Spinal cord (tissue), 10 donors: ENCODE results near the gene NDUFAF8. TPM values are rescaled to one million over a fixed set of nuclear protein-coding genes. Genes with fewer than 3 reads are reported as not detected.

Experiments used
- DNase-seq, 6 donors: peaks; one replicate each; pipeline versions ENCODE4 v3.0.0 to v3.0.0-alpha.2; 2013 to 2015; ENCODE audit warnings: low spot score in 6 of 6, low read depth in 4 of 6
- H3K27ac ChIP-seq: one replicate; pipeline ENCODE4 v1.5.1; 2013; ENCODE audit warnings: low read depth, low read length, control low read depth
- H3K27me3 ChIP-seq: one replicate; pipeline ENCODE4 v1.6.1; 2013; ENCODE audit warnings: low read length; ENCODE audit not compliant: control insufficient read depth, insufficient read depth
- H3K36me3 ChIP-seq: one replicate; pipeline ENCODE4 v1.6.1; 2013; ENCODE audit warnings: low read length; ENCODE audit not compliant: control insufficient read depth, insufficient read depth
- H3K4me1 ChIP-seq: one replicate; pipeline ENCODE4 v1.6.1; 2013; ENCODE audit warnings: low read length; ENCODE audit not compliant: control insufficient read depth, insufficient read depth
- H3K4me3 ChIP-seq: one replicate; pipeline ENCODE4 v1.5.1; 2013; ENCODE audit warnings: low read depth, low read length, control low read depth
- H3K9me3 ChIP-seq: one replicate; pipeline ENCODE4 v1.6.1; 2013; ENCODE audit warnings: low read length; ENCODE audit not compliant: control insufficient read depth, insufficient read depth
- WGBS: methylation state at CpG from one replicate; pipeline ENCODE4 v1.1.5; 2013; ENCODE audit warnings: missing lambda C conversion rate; ENCODE audit not compliant: insufficient coverage; 5-methylcytosine and 5-hydroxymethylcytosine counted together
- long read RNA-seq, 4 donors: transcript quantifications; one replicate each; lab custom pipeline, GENCODE V29; 2026
- polyA plus RNA-seq, 2 donors: library from polyadenylated mRNA; unstranded; fragments of 120-200 nt; gene quantifications; one replicate each; pipeline ENCODE4 v1.2.1, GENCODE V29; 2013; ENCODE audit not compliant: insufficient read length in 2 of 2
- total RNA-seq, 2 donors: library from RNA; depleted of rRNA in 1 of 2; stranded (reverse); fragments of 120-200 nt in 1 of 2; fragments of >200 nt in 1 of 2; gene quantifications; one replicate each; pipeline versions ENCODE4 v1.2.3 to v1.2.4, GENCODE V29; 2013 to 2014
- donor health status: healthy.

The NDUFAF8 gene, protein sequence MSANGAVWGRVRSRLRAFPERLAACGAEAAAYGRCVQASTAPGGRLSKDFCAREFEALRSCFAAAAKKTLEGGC
- total RNA-seq (10 to 100 TPM in 1 of 2 donors, 1 to 10 TPM in 1; 9.4 to 87.6 TPM), polyA plus RNA-seq (10 to 100 TPM; 72.4 to 75.4 TPM)
- long read RNA-seq, donor 1, transcript NDUFAF8-201 (3 exons, 615 nt): major isoform, 66 of 77 reads
- long read RNA-seq, donor 1, partial matches to known transcripts: 10 of 77 reads
- long read RNA-seq, donor 1, other reads (novel, unspliced or antisense): 0 of 77 reads
- long read RNA-seq, donor 2, transcript NDUFAF8-201 (3 exons, 615 nt): major isoform, 31 of 36 reads
- long read RNA-seq, donor 2, partial matches to known transcripts: 5 of 36 reads
- long read RNA-seq, donor 2, other reads (novel, unspliced or antisense): 0 of 36 reads
- long read RNA-seq, donor 3, transcript NDUFAF8-201 (3 exons, 615 nt): major isoform, 37 of 38 reads
- long read RNA-seq, donor 3, partial matches to known transcripts: 0 of 38 reads
- long read RNA-seq, donor 3, other reads (novel, unspliced or antisense): 0 of 38 reads
- long read RNA-seq, donor 4, transcript NDUFAF8-201 (3 exons, 615 nt): major isoform, 64 of 74 reads
- long read RNA-seq, donor 4, partial matches to known transcripts: 10 of 74 reads
- long read RNA-seq, donor 4, other reads (novel, unspliced or antisense): 0 of 74 reads

- under 1% methylated on average over 100 of the region's 100 CpGs for WGBS
- H3K27ac ChIP-seq: no peak within 1 kb of the TSS
- peak within 1 kb of the TSS; percentile 62 for H3K4me3 ChIP-seq
- no peaks in the 10 kb centered on the region for H3K9me3 ChIP-seq
- H3K27me3 ChIP-seq: no peaks in the 10 kb centered on the region
- peak; percentile 97 to 100 (median 100) for DNase-seq
- H3K4me1 ChIP-seq: peaks cover 53% of the 10 kb centered on the region
- peaks cover 62% of the 10 kb centered on the region for H3K36me3 ChIP-seq
These were observed at the start of gene NDUFAF8, which contains the start of gene TEPSIN for GRCh38 chr17:81238815-81239713. Gene NDUFAF8, plus strand, starts transcription at chr17:81239318. Its CDS starts 46 bp downstream, at chr17:81239364. Gene TEPSIN, minus strand, starts transcription at chr17:81239055. Its CDS starts 22 bp downstream, at chr17:81239033.

DNA sequence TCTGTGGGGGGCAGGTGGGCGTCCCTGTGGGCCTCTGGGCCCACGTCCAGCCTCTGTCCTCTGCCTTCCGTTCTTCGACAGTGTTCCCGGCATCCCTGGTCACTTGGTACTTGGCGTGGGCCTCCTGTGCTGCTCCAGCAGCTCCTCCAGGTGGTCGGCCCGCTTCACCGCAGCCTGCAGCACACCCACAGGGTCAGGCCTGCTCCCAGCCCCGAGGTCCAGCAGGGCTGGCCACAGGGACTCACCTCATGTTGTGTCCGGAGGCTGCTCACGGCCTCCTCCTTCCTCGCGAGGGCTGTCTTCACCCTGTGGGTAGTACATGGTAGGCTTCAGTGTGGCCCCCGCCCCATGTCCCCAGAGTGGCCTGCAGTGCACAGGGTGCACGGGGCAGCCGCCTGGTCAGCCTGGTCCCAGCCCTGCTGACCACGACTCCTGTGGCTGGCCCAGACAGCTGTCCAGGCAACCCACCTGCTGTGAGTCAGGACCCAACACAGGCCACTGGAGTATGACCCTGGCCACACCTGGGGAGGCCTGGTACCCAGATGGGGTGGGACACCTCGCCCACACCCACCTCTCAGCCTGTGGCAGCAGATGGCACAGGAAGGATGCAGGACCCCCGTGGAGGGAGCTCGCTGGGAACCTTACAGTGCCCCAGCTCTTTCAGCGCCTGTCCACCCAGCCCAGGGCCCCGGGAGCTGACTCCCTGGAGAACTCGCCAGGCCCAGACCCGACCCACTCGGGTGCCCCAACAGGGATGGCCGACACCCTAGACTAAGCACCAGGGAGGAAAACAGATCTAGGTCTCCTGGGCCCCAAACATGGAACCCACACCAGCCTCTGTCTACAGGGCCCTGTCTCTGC, 49.2 kb upstream of the NDUFAF8 start:
- Histone ChIP-seq H3K4me1 (no peaks in the 10 kb centered on the region), H3K4me3 (no peak overlapping the region), H3K27ac (no peak overlapping the region), H3K9me3 (no peaks in the 10 kb centered on the region), H3K36me3 (peaks cover 79% of the 10 kb centered on the region), H3K27me3 (no peaks in the 10 kb centered on the region)
- 76% methylated on average over 27 of the region's 27 CpGs for WGBS
- no peak for DNase-seq

DNA sequence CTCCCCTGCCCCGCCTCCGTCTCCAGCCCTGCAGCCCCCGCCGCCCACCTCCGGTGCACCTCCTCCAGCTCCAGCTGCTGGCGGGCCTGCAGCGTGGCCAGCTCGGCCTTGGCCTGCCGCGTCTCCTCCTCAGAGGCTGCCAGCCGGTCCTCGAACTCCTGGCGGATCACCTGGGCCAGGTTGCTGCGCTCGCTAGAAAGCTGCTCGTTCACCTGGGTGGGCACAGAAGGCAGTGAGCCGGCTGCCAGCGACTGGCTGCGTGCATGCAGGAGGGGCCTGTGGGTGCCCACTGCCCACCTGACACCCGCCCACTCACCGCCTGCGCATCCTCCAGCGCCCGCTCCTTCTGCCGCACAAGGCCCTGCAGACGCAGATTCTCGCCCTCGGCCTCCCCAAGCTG, 48.5 kb upstream of the NDUFAF8 start:
- Histone ChIP-seq H3K27me3 (no peaks in the 10 kb centered on the region), H3K36me3 (peaks cover 86% of the 10 kb centered on the region), H3K27ac (no peak overlapping the region), H3K4me1 (no peaks in the 10 kb centered on the region), H3K4me3 (no peak overlapping the region), H3K9me3 (no peaks in the 10 kb centered on the region)
- no peak for DNase-seq
- 96% methylated on average over 28 of the region's 28 CpGs for WGBS

GRCh38 chr17:81191116-81191515, 48.0 kb upstream of the NDUFAF8 start:
- Histone ChIP-seq H3K36me3 (peaks cover 91% of the 10 kb centered on the region), H3K4me3 (no peak overlapping the region), H3K27ac (no peak overlapping the region), H3K4me1 (no peaks in the 10 kb centered on the region), H3K9me3 (no peaks in the 10 kb centered on the region), H3K27me3 (no peaks in the 10 kb centered on the region)
- no peak for DNase-seq
- WGBS: 84% methylated on average over 18 of the region's 20 CpGs

DNA sequence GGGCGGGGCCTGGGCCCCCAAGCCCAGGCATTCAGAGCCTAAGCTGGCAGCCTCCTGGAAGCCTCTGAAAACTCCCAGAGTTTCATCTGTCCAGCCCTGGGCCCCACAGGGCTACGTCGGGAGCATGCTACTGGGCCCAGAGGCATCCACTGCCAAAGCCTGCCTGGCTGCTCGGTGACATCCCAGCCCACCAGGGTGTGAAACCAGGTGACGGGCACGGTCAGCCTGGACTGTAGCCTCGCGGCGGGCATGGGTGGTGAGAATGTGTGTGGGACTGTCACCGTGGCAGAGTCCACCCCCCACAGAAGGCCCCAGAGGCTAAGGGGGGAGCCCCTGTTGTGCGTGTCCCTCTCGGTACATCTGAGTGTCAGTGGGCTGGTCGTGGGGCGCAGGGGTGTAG, 47.5 kb upstream of the NDUFAF8 start:
- DNase-seq: no peak
- H3K9me3 ChIP-seq: no peaks in the 10 kb centered on the region
- H3K27me3 ChIP-seq: no peaks in the 10 kb centered on the region
- H3K27ac ChIP-seq: no peak overlapping the region
- H3K36me3 ChIP-seq: peaks cover 97% of the 10 kb centered on the region
- H3K4me1 ChIP-seq: peaks cover 2% of the 10 kb centered on the region
- no peak overlapping the region for H3K4me3 ChIP-seq
- 98% methylated on average over 11 of the region's 14 CpGs for WGBS

DNA sequence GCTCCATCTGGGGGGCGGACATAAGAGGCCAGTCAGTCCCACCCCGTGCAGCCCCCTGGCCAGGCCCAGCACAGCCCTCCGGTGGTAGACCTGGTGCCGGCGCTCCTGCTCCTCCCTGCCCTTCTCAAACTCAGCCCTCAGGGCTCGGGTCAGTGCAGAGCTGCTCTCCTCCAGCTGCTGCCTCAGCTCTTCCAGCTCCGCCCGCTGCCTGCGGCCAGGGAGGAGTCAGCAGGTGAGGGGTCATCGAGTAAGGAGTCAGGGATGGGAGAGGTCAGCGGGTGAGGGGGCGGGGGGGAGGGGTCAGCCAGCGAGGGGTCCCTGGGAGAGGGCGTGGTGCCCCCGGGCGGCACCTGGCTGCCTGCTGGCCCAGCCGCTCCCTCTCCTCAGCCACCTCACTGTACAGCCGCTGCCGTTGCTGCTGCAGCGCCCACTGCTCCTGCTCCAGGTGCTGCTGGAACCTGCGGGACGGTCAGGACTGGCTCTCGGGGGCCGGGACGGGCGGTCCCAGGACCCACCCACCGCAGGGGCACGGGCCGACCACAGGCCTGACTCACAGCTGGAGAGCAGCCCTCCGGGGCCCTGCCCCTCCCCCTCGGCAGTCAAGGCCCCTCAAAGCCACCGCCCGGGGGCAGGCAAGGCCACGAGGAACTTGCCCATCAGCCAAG, 46.6 kb upstream of the NDUFAF8 start:
- DNase-seq: no peak
- Histone ChIP-seq H3K4me1 (peaks cover 4% of the 10 kb centered on the region), H3K27ac (no peak overlapping the region), H3K36me3 (peaks cover 100% of the 10 kb centered on the region), H3K4me3 (no peak overlapping the region), H3K9me3 (no peaks in the 10 kb centered on the region), H3K27me3 (no peaks in the 10 kb centered on the region)
- 76% methylated on average over 28 of the region's 34 CpGs for WGBS

GRCh38 chr17:81193051-81193410, 46.1 kb upstream of the NDUFAF8 start:
- no peaks in the 10 kb centered on the region for H3K27me3 ChIP-seq
- no peak overlapping the region for H3K27ac ChIP-seq
- DNase-seq: no peak
- H3K4me3 ChIP-seq: no peak overlapping the region
- H3K4me1 ChIP-seq: peaks cover 4% of the 10 kb centered on the region
- H3K9me3 ChIP-seq: no peaks in the 10 kb centered on the region
- H3K36me3 ChIP-seq: peaks cover 100% of the 10 kb centered on the region
- 93% methylated on average over 17 of the region's 17 CpGs for WGBS

DNA sequence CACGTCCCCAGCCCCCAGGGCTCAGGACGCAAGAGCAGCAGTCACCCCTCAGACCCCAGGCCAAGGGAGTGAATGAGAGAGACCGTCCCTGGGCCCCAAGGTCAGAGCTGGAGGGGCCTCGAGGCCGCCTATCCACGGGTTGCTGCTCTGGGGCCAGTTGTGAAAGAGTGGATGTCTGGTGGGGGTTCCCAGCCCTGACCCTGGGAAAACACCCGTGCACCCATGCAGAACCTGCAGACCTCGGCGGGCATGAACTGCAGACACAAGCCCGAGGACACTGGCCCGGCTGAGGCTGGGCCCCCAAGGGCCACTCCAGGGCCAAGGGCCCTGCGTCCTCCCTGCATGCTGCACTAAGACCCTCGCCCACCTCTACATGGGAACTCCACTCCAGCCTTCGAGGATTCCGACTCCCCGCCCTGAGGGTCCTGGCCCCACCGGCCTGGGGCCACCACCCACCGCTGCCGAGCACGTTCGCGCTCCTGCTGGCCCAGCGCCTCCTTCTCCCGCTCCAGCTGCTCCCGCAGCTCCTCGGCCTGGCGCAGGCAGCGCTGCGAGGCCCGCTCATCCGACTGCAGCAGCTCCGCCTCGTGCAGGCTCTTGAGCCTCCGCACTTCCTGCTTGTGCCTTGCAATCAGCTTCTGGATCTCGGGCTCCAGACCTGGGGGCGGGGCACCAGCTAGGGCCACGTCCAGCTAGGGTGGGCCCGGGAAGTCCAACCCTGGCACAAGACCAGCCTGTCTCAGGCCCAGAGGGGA, 45.5 kb upstream of the NDUFAF8 start:
- H3K27ac ChIP-seq: no peak overlapping the region
- peaks cover 100% of the 10 kb centered on the region for H3K36me3 ChIP-seq
- no peaks in the 10 kb centered on the region for H3K9me3 ChIP-seq
- no peak overlapping the region for H3K4me3 ChIP-seq
- no peaks in the 10 kb centered on the region for H3K27me3 ChIP-seq
- no peak for DNase-seq
- 91% methylated on average over 38 of the region's 38 CpGs for WGBS
- peaks cover 4% of the 10 kb centered on the region for H3K4me1 ChIP-seq
